Activated T-cell treated with anti-CD3 and anti-CD28 coated beads, Interleukin-2, amount 50 U/mL, for 4 hours (primary cell): ENCODE measurements around the gene DNM3. TPM values are rescaled to one million over a fixed set of nuclear protein-coding genes. Genes with fewer than 3 reads are reported as not detected.

Experiments used
- ATAC-seq, 2 donors: fragments of 200-7000 bp; cut with Tn5 transposase; one replicate each; pipeline ENCODE4 v1.10.0; 2021
- DNase-seq: peaks from one replicate; pipeline ENCODE4 v3.0.0-alpha.2; 2020
- H3K27me3 Mint-ChIP-seq: one replicate; pipeline ENCODE4 v1.8.0; 2021; ENCODE audit warnings: low read depth, mixed read lengths
- H3K36me3 Mint-ChIP-seq: one replicate; pipeline ENCODE4 v1.8.0; 2022; ENCODE audit warnings: mixed read lengths; ENCODE audit not compliant: insufficient read depth
- H3K4me1 Mint-ChIP-seq: one replicate; pipeline ENCODE4 v1.8.0; 2021; ENCODE audit warnings: low read depth, mixed read lengths
- H3K4me3 Mint-ChIP-seq: one replicate; pipeline ENCODE4 v1.8.0; 2021; ENCODE audit warnings: mild to moderate bottlenecking, moderate library complexity, mixed read lengths
- H3K9me3 Mint-ChIP-seq: one replicate; pipeline ENCODE4 v1.8.0; 2021; ENCODE audit warnings: mixed read lengths
- total RNA-seq, 3 donors: library from RNA; stranded (reverse); gene quantifications; one replicate each; pipeline ENCODE4 v1.2.1, GENCODE V29; 2021

The DNM3 gene
- total RNA-seq, 3 donors from 2014 or later, result 0.35 to 0.58 (median 0.38) TPM

- ATAC-seq (no peak), DNase-seq (no peak)
- H3K4me1 Mint-ChIP-seq, result peaks cover 9% of the 10 kb centered on the region
- H3K36me3 Mint-ChIP-seq, result peaks cover 7% of the 10 kb centered on the region
- H3K4me3 Mint-ChIP-seq, result no peak overlapping the region
- no peaks in the 10 kb centered on the region for H3K27me3 Mint-ChIP-seq
- peaks cover 13% of the 10 kb centered on the region for H3K9me3 Mint-ChIP-seq
Observed at GRCh38 chr1:172203902-172204301, 362.6 kb downstream of the DNM3 start.

- no peaks in the 10 kb centered on the region for H3K9me3 Mint-ChIP-seq
Observed at GRCh38 chr1:172206256-172206655, 365.0 kb downstream of the DNM3 start.

GRCh38 chr1:172208635-172209034 lies 367.3 kb downstream of the DNM3 start:
- ATAC-seq (no peak), DNase-seq (no peak)
- Mint-ChIP-seq H3K27me3 (no peaks in the 10 kb centered on the region), H3K9me3 (no peaks in the 10 kb centered on the region), H3K36me3 (no peaks in the 10 kb centered on the region), H3K4me1 (peaks cover 9% of the 10 kb centered on the region), H3K4me3 (no peak overlapping the region)

More at GRCh38 chr1:172206256-172206655, 365.0 kb downstream of the DNM3 start:
- Mint-ChIP-seq H3K4me1 (peaks cover 9% of the 10 kb centered on the region), H3K36me3 (no peaks in the 10 kb centered on the region), H3K4me3 (no peak overlapping the region), H3K27me3 (no peaks in the 10 kb centered on the region)
- no peak for ATAC-seq
- DNase-seq, result no peak

- Mint-ChIP-seq H3K27me3 (no peaks in the 10 kb centered on the region), H3K4me3 (no peak overlapping the region), H3K9me3 (no peaks in the 10 kb centered on the region), H3K4me1 (peaks cover 4% of the 10 kb centered on the region), H3K36me3 (no peaks in the 10 kb centered on the region)
- ATAC-seq, result no peak
- no peak for DNase-seq
Observed at GRCh38 chr1:172211221-172211620, 369.9 kb downstream of the DNM3 start.

GRCh38 chr1:172212124-172212523 lies 370.8 kb downstream of the DNM3 start:
- Mint-ChIP-seq H3K36me3 (no peaks in the 10 kb centered on the region), H3K9me3 (no peaks in the 10 kb centered on the region), H3K4me1 (no peaks in the 10 kb centered on the region), H3K27me3 (no peaks in the 10 kb centered on the region), H3K4me3 (no peak overlapping the region)
- ATAC-seq (no peak), DNase-seq (no peak)

- Mint-ChIP-seq H3K27me3 (no peaks in the 10 kb centered on the region), H3K36me3 (no peaks in the 10 kb centered on the region), H3K4me1 (no peaks in the 10 kb centered on the region), H3K4me3 (no peak overlapping the region), H3K9me3 (no peaks in the 10 kb centered on the region)
- DNase-seq, result no peak
- ATAC-seq, result no peak
Observed at GRCh38 chr1:172215006-172215405, 373.7 kb downstream of the DNM3 start.

- no peaks in the 10 kb centered on the region for H3K27me3 Mint-ChIP-seq
- no peak overlapping the region for H3K4me3 Mint-ChIP-seq
- ATAC-seq (no peak), DNase-seq (no peak)
- H3K36me3 Mint-ChIP-seq, result no peaks in the 10 kb centered on the region
- no peaks in the 10 kb centered on the region for H3K9me3 Mint-ChIP-seq
- H3K4me1 Mint-ChIP-seq, result no peaks in the 10 kb centered on the region
Observed at GRCh38 chr1:172219966-172220365, 378.7 kb downstream of the DNM3 start.

GRCh38 chr1:172220376-172220775 lies 379.1 kb downstream of the DNM3 start:
- no peaks in the 10 kb centered on the region for H3K4me1 Mint-ChIP-seq
- no peaks in the 10 kb centered on the region for H3K9me3 Mint-ChIP-seq
- no peak for DNase-seq
- H3K27me3 Mint-ChIP-seq, result no peaks in the 10 kb centered on the region
- H3K4me3 Mint-ChIP-seq, result no peak overlapping the region
- H3K36me3 Mint-ChIP-seq, result no peaks in the 10 kb centered on the region
- no peak for ATAC-seq

- Mint-ChIP-seq H3K27me3 (no peaks in the 10 kb centered on the region), H3K9me3 (no peaks in the 10 kb centered on the region), H3K4me1 (no peaks in the 10 kb centered on the region), H3K36me3 (no peaks in the 10 kb centered on the region), H3K4me3 (no peak overlapping the region)
- ATAC-seq, result no peak
- no peak for DNase-seq
Observed at GRCh38 chr1:172221436-172221835, 380.1 kb downstream of the DNM3 start.

GRCh38 chr1:172224871-172225270 lies 383.6 kb downstream of the DNM3 start:
- H3K4me3 Mint-ChIP-seq, result no peak overlapping the region
- no peaks in the 10 kb centered on the region for H3K4me1 Mint-ChIP-seq
- no peaks in the 10 kb centered on the region for H3K9me3 Mint-ChIP-seq
- H3K36me3 Mint-ChIP-seq, result no peaks in the 10 kb centered on the region
- DNase-seq (no peak), ATAC-seq (no peak)
- no peaks in the 10 kb centered on the region for H3K27me3 Mint-ChIP-seq

- H3K4me3 Mint-ChIP-seq, result no peak overlapping the region
- DNase-seq (no peak), ATAC-seq (no peak)
- no peaks in the 10 kb centered on the region for H3K9me3 Mint-ChIP-seq
- H3K4me1 Mint-ChIP-seq, result peaks cover 4% of the 10 kb centered on the region
- H3K27me3 Mint-ChIP-seq, result no peaks in the 10 kb centered on the region
- H3K36me3 Mint-ChIP-seq, result no peaks in the 10 kb centered on the region
Observed at GRCh38 chr1:172229942-172230341, 388.6 kb downstream of the DNM3 start.

GRCh38 chr1:172230526-172230925 lies 389.2 kb downstream of the DNM3 start:
- Mint-ChIP-seq H3K4me1 (peaks cover 4% of the 10 kb centered on the region), H3K36me3 (no peaks in the 10 kb centered on the region), H3K9me3 (no peaks in the 10 kb centered on the region), H3K4me3 (no peak overlapping the region), H3K27me3 (no peaks in the 10 kb centered on the region)
- ATAC-seq (no peak), DNase-seq (no peak)

GRCh38 chr1:172236958-172237357 lies 395.7 kb downstream of the DNM3 start:
- Mint-ChIP-seq H3K4me1 (no peaks in the 10 kb centered on the region), H3K4me3 (no peak overlapping the region), H3K9me3 (no peaks in the 10 kb centered on the region), H3K36me3 (no peaks in the 10 kb centered on the region), H3K27me3 (no peaks in the 10 kb centered on the region)
- DNase-seq (no peak), ATAC-seq (no peak)

- H3K4me3 Mint-ChIP-seq, result no peak overlapping the region
- ATAC-seq, result no peak
- no peaks in the 10 kb centered on the region for H3K27me3 Mint-ChIP-seq
- no peak for DNase-seq
- H3K36me3 Mint-ChIP-seq, result no peaks in the 10 kb centered on the region
- H3K9me3 Mint-ChIP-seq, result no peaks in the 10 kb centered on the region
- H3K4me1 Mint-ChIP-seq, result no peaks in the 10 kb centered on the region
Observed at GRCh38 chr1:172238158-172238557, 396.9 kb downstream of the DNM3 start.

GRCh38 chr1:172238965-172239364 lies 397.7 kb downstream of the DNM3 start:
- no peaks in the 10 kb centered on the region for H3K9me3 Mint-ChIP-seq
- no peaks in the 10 kb centered on the region for H3K4me1 Mint-ChIP-seq
- ATAC-seq (no peak), DNase-seq (no peak)
- no peaks in the 10 kb centered on the region for H3K27me3 Mint-ChIP-seq
- no peak overlapping the region for H3K4me3 Mint-ChIP-seq
- H3K36me3 Mint-ChIP-seq, result no peaks in the 10 kb centered on the region

- DNase-seq (no peak), ATAC-seq (no peak)
- no peaks in the 10 kb centered on the region for H3K36me3 Mint-ChIP-seq
- H3K4me1 Mint-ChIP-seq, result no peaks in the 10 kb centered on the region
- H3K4me3 Mint-ChIP-seq, result no peak overlapping the region
- H3K27me3 Mint-ChIP-seq, result no peaks in the 10 kb centered on the region
- H3K9me3 Mint-ChIP-seq, result no peaks in the 10 kb centered on the region
Observed at GRCh38 chr1:172239901-172240300, 398.6 kb downstream of the DNM3 start.
